Cardiac fibroblast (primary cell): ENCODE data around the gene MCF2L.

Experiments used
- DNase-seq, 2 donors: peaks; one replicate each; pipeline versions ENCODE4 v3.0.0 to v3.0.0-alpha.2; 2010; ENCODE audit warnings: low read depth in 2 of 2
- H3K4me3 ChIP-seq, 2 donors: replicated peaks in 1 of 2; 1 replicate in 1 of 2; 2 replicates in 1 of 2; pipeline ENCODE4 v1.5.1; 2011; ENCODE audit warnings: low read depth in 2 of 2, low read length in 2 of 2, mild to moderate bottlenecking in 2 of 2, moderate library complexity in 1 of 2
- TF ChIP-seq, protein P1 (sequence below): IDR thresholded peaks from one replicate; pipeline ENCODE4 v1.5.1; 2011; ENCODE audit warnings: low read depth, mild to moderate bottlenecking, low read length, inconsistent platforms

MCF2L gene

DNA sequence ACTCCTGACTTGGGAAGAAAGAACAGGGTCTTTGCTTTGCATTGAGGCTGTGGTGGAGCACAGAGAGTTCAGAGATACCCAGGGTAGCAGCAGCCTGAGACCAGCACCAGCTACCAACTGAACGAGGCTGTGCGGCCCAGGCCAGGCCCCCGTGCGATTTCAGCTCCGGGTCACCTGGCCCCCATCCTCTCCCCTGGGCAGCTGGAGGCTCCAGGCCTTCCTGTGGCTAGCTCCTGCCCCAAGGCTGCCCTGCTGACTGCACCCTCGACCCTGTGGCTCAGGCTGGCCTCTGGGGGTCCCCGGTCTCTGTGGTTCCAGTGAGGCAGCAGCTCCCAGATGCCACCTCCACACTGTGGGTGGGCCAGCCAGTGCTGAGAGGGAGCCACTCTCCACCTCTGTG, 52.8 kb downstream of the MCF2L start:
- TF ChIP-seq, protein P1, sequence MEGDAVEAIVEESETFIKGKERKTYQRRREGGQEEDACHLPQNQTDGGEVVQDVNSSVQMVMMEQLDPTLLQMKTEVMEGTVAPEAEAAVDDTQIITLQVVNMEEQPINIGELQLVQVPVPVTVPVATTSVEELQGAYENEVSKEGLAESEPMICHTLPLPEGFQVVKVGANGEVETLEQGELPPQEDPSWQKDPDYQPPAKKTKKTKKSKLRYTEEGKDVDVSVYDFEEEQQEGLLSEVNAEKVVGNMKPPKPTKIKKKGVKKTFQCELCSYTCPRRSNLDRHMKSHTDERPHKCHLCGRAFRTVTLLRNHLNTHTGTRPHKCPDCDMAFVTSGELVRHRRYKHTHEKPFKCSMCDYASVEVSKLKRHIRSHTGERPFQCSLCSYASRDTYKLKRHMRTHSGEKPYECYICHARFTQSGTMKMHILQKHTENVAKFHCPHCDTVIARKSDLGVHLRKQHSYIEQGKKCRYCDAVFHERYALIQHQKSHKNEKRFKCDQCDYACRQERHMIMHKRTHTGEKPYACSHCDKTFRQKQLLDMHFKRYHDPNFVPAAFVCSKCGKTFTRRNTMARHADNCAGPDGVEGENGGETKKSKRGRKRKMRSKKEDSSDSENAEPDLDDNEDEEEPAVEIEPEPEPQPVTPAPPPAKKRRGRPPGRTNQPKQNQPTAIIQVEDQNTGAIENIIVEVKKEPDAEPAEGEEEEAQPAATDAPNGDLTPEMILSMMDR: no peak
- DNase-seq: no peak
- H3K4me3 ChIP-seq: no peak overlapping the region

- no peak overlapping the region for H3K4me3 ChIP-seq
- TF ChIP-seq, protein P1: no peak
- DNase-seq: no peak
Observed at GRCh38 chr13:113022391-113022744, 53.4 kb downstream of the MCF2L start.

GRCh38 chr13:113022745-113023574, 53.9 kb downstream of the MCF2L start:
- H3K4me3 ChIP-seq: no peak overlapping the region
- TF ChIP-seq, protein P1: no peak

DNA sequence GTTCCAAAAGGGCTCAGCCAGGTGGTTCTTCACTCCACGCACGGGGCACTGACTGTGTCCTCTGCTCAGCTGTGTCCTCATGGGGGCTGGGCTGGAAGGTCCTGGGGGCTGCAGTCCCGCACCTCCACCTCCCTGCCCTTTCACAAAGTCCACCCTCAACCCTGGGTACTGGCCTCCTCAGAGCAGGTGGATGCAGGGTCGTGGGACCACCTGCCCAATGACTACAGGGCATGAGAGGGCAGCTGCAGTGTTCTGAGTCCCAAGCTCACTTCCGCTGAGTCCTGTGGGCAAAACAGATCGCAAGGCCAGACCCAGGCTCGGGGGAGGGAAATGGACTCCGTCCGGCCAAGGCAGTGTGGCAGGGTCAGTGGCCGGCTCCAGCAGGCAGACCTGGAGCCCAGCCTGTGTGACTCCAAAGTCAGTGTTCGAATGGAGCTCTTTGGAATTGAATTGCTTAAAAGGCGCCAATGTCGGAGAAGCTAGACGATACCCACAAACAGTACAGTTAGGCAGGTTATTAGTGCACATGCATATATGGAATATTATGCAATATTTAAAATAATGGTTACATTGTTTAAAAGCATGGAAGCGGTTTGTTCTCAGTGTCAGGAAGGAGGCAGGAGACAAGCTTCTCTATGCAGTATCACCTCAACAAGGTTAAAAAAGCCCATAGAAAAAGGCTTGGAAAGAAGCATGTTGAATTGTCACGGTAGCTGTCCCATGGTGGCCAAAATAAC, 54.8 kb downstream of the MCF2L start:
- TF ChIP-seq, protein P1: no peak
- H3K4me3 ChIP-seq: no peak overlapping the region
- no peak for DNase-seq

More at GRCh38 chr13:113022745-113023574, 53.9 kb downstream of the MCF2L start:
- DNase-seq: peak; percentile 20 to 61

GRCh38 chr13:113024466-113024865, 55.5 kb downstream of the MCF2L start:
- TF ChIP-seq, protein P1: no peak
- no peak for DNase-seq
- no peak overlapping the region for H3K4me3 ChIP-seq

DNA sequence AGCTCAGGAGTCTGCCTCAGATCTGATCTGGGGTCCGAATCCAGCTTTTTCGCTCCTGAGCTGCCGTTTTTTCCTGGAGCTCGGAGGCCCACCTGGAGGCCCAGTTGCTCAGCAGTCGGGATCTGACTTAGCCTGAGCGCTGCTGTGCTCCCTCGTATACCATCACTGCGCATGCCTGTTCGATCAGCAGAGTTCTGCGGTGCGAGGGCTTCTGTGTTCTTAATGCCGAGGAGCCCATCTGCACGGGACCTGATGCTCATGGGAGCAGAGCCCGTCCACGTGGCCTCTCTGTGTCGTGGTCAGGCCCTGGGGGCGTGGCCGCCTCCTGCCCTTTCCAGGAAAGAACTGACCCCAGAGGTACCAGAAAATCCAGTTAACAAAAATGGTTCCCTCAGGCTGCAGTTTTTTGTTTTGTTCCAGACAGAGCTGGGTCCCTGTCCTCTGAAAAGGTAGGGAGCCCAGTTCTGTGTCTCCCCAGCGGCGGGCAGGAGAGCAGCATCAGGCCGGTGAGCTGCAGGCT, 57.4 kb downstream of the MCF2L start:
- H3K4me3 ChIP-seq: no peak overlapping the region
- TF ChIP-seq, protein P1: no peak
- no peak for DNase-seq
